Tibial nerve (tissue), 4 donors: Measurements from ENCODE around the gene VWCE.
A peak's percentile ranks its signal among the peaks of the same experiment; 100 is the strongest.

ENCODE experiments used
- EP300 ChIP-seq, 2 donors: sonication (generic); formaldehyde crosslinking; IDR thresholded peaks; one replicate each; pipeline ENCODE4 v1.6.1; 2017; ENCODE audit warnings: antibody characterized with exemption in 2 of 2, mild to moderate bottlenecking in 1 of 2
- POLR2A ChIP-seq, 2 donors: fragments of 450-650 bp; IDR thresholded peaks; one replicate each; pipeline ENCODE4 v1.6.1; 2017; ENCODE audit warnings: antibody characterized with exemption in 2 of 2, mild to moderate bottlenecking in 2 of 2, moderate library complexity in 2 of 2
- TF ChIP-seq, protein P1 (sequence below), 5 experiments: fragments of 200-600 bp in 3 of 5; fragments of 450-650 bp in 2 of 5; sonication (generic) in 3 of 5; IDR thresholded peaks; one replicate each; pipeline ENCODE4 v1.5.1; 2016 to 2019; ENCODE audit warnings: antibody characterized with exemption in 5 of 5, mild to moderate bottlenecking in 3 of 5, moderate library complexity in 2 of 5

DNA sequence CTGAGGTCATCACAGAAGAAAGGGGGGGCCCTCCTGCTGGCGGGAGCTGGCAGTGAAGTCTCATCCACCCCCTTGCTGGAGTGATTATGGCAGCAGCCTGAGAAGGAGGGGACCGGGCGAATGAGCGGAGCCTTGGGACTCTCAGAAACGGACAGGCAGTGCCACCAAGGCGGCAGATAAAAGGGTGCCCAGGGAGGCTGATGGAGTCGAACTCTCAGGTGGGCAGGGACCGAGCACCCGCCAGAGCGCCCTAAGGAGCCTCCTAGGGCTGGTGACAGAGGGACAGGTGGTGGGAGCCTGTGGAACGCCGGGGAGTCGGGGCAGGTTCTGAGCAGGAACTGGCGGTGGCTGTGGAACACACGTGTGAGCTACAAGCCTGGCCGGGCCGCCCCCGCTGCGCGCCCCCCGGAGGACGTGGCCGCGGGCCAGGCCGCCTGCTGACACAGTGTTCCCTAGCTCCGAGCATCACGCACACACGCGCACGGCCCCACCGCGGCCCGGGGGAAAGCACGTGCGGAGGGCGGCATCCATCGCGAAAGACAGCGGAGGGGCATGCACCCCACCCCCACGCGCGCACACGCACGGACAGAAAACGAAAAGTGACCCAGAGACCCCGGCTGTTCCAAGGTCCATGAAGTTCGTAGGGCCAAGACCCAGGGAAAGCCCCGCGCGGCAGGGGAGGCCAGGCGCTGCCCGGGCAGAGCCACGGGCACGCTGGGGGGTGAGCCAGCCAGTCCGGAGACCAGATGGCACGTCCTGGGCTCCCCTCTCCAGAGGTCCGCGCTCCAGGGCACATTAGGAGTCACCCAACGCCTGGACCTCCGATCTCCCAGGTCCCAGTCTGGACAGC lies 1.0 kb downstream of the VWCE start:
- TF ChIP-seq, protein P1, sequence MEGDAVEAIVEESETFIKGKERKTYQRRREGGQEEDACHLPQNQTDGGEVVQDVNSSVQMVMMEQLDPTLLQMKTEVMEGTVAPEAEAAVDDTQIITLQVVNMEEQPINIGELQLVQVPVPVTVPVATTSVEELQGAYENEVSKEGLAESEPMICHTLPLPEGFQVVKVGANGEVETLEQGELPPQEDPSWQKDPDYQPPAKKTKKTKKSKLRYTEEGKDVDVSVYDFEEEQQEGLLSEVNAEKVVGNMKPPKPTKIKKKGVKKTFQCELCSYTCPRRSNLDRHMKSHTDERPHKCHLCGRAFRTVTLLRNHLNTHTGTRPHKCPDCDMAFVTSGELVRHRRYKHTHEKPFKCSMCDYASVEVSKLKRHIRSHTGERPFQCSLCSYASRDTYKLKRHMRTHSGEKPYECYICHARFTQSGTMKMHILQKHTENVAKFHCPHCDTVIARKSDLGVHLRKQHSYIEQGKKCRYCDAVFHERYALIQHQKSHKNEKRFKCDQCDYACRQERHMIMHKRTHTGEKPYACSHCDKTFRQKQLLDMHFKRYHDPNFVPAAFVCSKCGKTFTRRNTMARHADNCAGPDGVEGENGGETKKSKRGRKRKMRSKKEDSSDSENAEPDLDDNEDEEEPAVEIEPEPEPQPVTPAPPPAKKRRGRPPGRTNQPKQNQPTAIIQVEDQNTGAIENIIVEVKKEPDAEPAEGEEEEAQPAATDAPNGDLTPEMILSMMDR (IDR thresholded peaks at IDR 0.05): peak in 1 of 5 experiments; percentile 12
- TF ChIP-seq POLR2A (IDR thresholded peaks at IDR 0.05) (no peak), EP300 (IDR thresholded peaks at IDR 0.05) (peak in 1 of 2 donors; percentile 56)
